HG03196 (cell line): ENCODE data around the gene EXD2.
"Not testable (repeated sequence)": the region's sequence is repeated elsewhere in the genome, so short reads cannot be mapped to it uniquely, and the experiment has no call there.

Source experiments
- ATAC-seq: cut with Tn5 transposase; IDR thresholded peaks from one replicate; pipeline ENCODE4 v1.9.1; 2021; ENCODE audit not compliant: unreplicated experiment

EXD2 gene

DNA sequence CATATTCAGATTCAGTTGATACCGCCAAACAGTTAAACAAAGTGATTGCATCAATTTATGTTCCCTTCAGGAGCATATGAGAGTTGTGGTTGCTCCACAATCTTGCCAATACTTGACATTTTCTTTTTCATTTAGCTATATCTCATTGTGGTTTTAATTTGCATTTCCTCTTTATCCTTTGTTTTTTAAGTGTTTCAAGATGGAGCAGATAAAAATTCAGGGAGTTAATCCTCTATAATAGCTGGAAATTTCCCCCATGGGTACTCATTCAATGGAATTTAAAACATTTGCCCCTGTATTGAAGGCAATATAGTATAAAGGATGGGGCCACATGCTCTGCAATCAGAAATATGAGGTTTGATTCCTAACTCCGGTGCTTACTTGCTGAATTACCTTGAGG, 1.1 kb upstream of the EXD2 start:
- no peak for ATAC-seq

DNA sequence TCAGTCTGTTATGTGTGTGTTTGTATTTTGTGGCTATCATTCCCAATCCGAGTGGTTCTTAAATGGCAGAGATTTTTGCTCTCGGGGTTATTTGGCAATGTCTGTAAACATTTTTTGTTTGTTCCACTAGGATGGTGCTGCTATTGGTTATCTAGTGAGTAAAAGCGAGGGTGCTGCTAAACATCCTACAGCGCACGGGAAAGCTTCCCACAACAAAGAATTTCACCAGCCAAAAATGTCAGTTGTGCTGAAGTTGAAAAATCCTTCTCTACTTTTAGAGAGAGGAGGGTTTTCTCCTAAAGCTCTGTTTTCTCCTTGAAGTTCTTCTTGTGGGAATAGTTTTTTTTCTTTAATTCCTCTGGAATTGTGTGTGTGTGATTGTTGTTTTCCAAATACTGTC, 2.4 kb downstream of the EXD2 start:
- ATAC-seq = no peak

DNA sequence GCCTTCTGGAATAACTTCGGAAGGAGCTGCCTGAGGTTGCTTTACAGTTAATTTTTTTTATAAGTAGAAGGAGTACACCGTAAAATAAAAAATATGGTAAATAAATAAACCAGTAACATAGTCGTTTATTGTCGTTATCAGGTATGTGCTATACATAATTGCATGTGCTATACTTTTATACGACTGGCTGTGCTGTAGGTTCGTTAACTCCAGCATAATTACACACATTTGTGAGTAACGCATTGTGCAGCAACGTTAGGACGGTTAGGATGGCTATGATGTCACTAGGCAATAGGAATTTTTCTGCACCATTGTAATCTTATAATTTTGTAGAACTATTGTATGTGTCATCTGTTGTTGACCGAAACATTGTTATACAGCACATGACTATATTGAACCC, 8.5 kb downstream of the EXD2 start:
- ATAC-seq = no peak

DNA sequence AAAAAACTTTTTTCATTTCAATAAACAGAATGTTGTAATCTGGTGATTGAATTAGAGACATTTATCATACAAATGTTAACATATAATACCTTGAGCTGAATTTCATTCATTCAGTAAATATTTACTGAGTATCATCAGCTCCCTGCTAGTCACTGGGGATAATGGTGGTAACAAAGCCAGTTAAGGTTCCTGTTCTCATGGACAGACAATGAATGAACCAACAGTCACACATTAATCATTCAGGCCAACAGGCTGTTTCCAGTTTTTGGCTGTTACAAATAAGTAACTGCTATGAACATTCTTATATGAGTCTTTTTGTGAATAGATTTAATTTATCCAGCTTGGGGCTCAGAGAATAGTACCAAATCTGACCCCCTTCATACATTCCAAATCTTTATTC, 13.5 kb downstream of the EXD2 start:
- ATAC-seq = no peak

DNA sequence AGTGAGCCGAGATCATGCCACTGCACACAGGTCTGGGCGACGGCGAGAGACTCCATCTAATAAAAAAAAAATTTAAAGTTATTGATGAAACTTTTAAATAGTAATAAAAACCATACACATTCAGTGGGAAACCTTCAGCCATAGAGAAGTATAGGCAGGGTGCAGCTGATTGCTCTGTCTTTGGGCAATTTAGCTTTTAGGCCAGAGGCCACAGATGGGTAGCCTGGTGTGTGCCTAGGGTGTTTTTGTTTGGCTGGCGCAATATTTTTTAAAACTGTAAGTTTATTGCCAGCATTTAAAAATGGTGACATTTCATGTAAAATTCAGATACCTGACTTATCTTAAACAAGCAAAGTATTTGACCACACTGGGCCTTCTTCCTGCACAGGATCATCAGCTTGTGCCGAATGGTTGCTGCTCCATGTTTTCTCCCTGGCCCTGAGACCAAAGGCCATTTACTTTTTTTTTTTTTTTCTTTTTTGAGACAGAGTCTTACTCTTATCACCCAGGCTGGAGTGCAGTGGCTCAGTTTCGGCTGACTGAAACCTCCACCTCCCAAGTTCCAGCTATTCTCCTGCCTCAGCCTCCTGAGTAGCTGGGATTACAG, 16.2 kb downstream of the EXD2 start:
- no peak for ATAC-seq

DNA sequence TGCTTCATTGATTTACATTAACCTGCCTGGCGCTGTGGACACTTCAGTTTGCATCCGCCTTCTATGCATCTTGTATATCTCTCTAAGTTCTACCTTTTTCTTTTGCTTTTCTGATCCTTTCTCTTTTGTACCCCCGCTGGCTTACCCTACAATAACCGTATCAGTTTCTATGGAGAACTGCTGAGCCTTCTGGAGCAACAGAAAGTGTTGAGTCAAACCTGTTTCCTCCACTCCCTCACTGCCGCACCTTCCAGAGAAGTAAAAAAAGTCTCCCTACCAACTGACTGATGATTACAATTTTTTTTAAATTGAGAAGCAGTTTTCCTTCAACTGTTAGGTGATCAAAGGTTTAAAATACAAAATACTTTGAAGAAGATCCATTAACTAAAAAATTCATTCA, 17.4 kb downstream of the EXD2 start:
- ATAC-seq = no peak

DNA sequence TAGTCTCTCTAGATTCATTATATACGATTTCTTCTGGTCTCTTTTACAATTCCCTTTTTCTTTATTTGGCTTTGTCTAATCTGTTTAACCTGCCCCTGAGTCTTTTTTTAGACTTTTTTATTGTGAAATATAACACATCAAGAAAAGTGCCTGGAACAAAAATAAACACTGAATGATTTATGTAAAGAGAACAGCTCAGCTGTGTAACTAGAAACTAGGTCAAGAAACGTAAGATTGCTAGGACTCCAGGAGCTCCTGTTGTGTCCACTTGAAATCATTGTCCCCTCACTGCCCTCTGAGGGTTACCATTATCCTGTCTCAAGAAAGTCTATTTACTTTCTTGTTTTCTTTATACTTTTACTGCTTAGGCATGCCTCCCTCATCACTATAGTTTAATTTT, 23.1 kb downstream of the EXD2 start:
- no peak for ATAC-seq

DNA sequence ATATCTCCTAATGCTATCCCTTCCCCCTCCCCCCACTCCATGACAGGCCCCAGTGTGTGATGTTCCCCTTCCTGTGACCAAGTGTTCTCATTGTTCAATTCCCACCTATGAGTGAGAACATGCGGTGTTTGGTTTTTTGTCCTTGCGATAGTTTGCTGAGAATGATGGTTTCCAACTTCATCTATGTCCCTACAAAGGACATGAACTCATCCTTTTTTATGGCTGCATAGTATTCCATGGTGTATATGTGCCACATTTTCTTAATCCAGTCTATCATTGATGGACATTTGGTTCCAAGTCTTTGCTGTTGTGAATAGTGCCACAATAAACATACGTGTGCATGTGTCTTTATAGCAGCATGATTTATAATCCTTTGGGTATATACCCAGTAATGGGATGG, 26.4 kb downstream of the EXD2 start:
- not testable (repeated sequence) for ATAC-seq

DNA sequence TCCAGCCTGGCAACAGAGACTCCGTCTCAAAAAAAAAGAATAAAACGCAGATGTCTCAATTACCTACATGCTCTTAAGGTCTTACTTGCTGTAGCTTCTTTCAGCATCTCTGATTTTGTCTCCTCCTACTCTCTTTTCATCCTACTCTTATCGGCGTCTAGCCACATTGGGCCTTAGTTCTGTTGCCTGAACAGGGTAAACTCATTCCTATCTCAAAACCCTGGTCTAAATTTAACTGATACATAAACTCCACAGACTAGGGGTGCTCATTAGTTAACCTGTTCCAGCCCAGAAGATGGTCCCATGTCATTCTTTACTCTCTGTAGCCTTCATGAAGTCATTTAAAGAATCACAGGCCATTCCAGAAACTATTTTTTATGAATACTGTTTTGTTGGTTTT, 33.6 kb downstream of the EXD2 start:
- ATAC-seq = no peak

DNA sequence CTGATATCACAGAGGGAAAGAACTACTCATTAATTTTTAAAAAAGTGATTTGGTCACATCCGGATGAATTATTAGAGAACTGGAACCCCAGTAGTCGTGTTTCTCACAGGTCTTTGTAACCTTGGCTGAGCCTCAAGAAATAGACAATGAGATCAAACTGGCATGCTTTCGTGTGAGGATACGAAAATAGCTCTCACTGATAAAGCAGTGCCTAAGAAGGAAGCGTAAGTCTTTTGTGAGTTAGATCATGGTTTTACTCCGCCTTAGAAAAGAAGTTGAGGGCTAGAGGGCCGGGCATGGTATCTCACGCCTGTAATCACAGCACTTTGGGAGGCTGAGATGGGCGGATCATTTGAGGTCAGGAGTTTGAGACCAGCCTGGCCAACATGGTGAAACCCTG, 34.9 kb downstream of the EXD2 start:
- ATAC-seq = no peak

DNA sequence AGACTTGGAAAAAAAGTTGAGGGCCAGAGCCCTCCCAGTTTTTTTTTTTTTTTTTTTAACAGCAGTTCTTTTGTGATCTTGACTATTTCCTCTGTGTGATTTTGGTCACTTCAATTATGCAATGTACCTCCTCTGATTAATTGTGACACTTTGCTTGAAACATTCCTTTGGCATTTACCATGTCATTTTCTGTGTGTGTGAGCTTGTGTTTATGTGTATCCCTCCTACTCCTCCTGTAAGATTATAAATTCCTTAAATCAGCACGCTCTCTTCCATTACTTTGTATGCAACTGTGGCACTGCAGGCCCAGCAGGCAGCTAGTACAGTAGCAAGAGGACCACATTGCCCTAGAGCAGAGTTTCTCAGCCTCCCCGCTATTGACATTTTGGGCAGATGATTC, 35.4 kb downstream of the EXD2 start:
- no peak for ATAC-seq

DNA sequence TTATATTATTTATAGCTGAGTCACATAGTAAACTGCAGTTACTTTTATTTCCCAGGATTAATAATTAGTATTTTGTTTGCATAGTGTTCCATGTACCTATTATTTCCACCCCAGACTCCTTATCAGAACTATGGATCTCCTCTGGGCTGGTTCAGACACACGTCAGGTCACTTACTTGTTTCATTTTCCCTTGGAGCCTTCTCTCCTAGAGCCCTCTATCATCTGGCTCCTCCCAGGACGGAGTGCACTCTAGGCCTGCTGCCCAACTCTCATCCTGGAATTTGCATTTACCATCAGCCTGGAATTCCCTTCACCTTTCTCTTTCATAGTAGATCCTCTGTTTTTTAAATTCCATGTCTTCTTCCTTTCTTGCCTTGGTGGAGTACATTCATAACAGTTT, 40.2 kb downstream of the EXD2 start:
- no peak for ATAC-seq

DNA sequence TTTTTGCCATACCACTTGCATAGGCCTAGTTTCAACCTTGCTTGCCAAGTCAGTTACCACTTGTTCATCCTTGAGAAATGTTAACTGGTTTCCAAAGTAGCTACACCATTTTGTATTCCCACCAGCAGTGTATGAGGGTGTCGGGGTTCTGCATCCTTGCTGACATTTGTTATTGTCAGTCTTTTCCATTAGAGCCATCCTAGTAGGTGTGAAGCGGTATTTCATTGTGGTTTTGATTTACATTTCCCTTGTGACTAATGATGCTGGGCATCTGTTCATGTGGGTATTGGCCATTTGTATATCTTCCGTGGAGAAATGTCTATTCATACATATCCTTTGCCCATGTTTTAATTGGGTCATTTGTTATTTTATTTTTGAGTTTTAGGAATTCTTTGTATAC, 41.1 kb downstream of the EXD2 start:
- ATAC-seq = no peak

DNA sequence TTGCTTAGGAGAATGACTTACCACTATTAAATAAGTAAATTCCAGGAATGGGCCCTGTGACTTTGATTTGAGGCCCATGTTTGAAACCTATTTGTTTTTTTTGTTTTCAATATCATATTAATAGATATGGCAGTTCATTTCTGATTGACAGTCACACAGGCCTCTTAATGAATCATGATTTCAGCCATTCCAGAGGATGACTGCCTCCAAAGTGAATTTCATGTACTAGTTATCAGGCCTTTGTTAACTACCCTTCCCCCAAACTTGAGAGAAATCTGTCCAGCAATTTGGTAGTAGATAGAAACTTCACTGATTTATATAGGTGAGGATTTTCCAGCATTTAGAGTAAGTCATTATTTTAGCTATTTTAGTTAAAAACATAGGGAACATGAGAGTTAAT, 42.8 kb downstream of the EXD2 start:
- no peak for ATAC-seq

DNA sequence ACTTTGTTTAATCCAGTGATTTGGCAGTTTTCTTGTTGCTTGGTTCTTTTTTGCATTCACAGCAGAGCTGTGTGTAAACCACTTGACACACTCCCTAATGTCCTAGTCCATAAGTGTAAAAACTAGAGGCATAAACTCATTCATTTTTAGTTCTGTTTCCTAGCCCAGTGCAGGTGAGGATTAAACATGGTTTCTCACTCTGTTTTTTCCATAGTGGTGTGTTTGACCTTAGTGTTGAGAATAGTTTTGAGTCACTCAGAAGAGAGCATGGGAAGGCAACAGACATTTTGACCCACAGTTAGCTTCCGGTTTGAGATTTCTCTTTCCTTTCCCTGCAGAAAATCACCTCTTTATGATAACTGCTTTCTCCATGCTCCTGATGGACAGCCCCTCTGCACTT, 44.4 kb downstream of the EXD2 start:
- ATAC-seq = no peak

DNA sequence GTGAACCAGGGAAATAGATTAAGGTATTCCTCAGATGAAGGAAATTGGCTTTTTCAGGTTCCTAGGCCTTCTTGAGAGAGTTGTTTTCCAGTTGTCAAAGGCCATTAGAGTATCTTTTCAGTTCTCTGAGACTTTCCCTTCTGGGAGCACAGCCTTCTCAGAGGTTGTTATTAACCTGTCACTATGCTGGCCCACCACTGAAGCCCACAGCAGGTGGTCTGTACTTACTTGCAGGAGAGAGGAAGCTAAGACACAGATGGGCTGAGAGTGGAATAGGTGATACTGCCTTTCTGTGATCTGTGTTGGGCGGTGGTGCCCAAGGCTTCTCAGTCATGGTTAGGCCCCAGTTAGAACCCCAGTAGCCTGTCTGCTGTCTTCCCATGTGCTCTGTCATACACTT, 45.8 kb downstream of the EXD2 start:
- ATAC-seq = no peak

DNA sequence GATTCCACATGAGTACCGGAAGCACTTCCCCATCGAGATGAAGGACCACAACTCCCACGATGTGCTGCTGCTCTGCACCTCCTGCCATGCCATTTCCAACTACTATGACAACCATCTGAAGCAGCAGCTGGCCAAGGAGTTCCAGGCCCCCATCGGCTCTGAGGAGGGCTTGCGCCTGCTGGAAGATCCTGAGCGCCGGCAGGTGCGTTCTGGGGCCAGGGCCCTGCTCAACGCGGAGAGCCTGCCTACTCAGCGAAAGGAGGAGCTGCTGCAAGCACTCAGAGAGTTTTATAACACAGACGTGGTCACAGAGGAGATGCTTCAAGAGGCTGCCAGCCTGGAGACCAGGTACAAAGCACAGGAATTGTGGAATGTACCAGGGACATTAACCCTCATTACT, 46.3 kb downstream of the EXD2 start:
- ATAC-seq = no peak

DNA sequence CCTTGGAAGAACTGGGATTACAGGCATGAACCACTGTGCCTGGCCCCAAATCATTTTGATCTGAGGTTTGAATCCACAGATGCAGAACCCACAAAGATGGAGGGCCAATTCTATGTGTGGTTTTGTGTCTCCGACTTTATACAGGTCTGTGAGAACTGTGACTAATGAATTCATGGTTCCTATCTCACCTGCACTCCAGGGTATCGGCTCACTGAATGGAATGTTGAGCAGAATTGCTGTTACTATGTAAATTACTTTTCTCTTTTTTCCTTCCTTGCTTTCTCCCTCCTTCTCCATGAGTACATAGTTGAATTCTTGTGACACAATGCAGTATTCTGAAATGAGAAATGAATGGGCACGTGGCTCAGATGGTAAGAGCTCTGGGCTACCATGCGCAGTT, 47.6 kb downstream of the EXD2 start:
- no peak for ATAC-seq

DNA sequence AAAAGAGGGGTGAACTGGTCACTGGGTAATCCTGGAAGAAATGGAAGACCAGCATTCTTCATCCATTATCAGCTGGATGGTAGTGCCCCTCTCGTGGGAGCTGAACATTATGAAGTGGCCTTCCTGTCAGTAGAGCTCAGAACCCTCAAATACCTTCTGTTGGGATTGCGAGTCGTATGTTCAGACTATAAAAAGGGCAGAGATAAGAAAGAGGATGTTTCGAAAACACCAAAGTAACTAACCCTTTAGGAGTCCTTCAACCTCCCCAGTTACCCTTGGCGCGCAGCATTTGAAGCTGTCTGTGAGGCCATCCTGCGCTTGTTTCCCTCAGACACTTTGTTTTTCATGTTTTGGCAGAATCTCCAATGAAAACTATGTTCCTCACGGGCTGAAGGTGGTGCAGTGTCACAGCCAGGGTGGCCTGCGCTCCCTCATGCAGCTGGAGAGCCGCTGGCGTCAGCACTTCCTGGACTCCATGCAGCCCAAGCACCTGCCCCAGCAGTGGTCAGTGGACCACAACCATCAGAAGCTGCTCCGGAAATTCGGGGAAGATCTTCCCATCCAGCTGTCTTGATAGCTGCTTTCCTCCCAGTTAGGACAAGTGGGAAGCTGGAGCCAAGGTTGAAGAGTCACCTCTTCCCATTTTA, 49.4 kb downstream of the EXD2 start:
- no peak for ATAC-seq

DNA sequence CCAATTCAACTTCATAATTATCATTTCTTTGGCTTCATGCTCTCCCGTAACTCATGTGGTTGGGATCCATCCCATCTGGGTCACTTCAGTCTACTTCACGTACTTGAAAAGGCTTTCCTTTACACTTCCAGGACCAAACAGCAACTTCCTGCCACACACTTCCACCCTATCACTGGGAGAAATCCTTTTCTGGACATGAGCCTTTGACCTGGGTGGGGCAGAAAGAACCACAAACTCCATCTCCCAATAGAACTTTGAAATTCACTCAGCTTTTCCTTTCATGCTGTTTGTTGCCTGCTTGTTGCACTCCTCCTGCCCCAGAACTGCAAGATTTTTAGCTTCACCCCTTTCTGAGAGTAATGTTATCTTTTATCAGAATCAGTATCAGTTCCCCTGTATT, 50.3 kb downstream of the EXD2 start:
- ATAC-seq = no peak

DNA sequence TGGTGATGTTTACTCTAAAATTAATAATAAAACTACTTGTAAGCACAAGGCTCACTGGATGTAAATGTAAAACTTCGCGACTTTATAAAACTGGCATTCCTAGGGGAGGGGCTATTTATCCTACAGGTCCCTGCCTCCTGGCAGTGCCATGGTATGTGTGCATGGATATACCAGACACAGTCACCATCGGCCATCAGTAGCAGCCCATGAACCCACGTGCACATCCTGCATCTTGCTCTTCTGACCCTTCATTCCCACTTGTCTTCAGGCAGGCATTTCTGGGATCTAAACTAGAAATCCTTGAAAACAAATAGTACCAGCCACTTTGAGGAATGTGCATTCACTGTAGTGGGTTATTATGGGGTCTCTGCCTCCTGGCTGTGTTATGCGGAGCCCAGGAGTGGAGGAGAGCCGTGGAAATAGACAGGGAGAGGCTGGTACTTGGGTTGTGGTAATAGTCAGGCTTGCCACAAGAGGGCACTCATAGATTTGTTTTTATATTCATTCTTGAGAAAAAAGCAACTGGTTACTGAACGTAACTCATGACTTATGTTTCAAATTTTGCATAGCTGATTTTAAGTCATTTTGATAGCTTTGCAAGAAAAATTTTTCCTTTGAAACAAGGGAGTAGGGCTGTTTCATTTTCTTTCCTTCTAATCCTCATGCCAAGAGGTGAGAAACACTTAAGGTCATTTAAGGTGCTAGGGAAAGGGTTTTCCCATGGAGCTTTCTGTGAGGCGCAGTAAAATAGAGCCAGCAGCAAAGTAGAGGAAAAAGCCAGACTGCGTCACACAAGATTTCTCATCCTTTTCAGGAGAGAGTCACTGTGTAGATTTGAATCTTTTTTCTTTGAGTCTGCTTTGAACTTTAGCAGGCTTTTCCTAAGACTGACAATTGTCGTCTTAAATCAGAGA, 51.3 kb downstream of the EXD2 start:
- ATAC-seq = no peak

DNA sequence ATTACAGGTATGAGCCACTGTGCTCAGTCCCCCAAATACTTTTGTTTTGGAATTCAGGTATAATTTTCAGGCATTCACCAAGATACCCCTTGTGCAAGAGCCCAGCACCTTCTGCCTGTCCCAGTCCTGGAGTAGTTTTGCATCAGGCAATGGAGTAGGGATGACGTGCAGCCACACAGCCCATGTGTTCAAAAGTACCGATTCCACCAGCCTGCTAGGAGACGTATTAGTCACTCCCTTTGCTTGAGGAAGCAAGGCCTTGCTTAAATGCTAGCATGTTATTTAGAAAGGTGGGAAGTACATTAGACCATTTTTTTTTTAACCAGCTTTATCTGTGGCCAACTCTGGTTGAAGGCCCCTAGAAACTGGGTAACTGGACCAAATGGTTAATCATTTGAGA, 53.6 kb downstream of the EXD2 start:
- ATAC-seq = no peak
